Transverse colon (tissue), 3 donors: Measurements from ENCODE around the gene SENP5.

Source experiments
- POLR2A ChIP-seq: fragments of 450-650 bp; IDR thresholded peaks from one replicate; pipeline ENCODE4 v1.6.1; 2016; ENCODE audit warnings: antibody characterized with exemption, mild to moderate bottlenecking, moderate library complexity
- TF ChIP-seq, protein P1 (sequence below), 5 experiments: fragments of 200-600 bp in 3 of 5; fragments of 450-650 bp in 2 of 5; sonication (generic) in 3 of 5; IDR thresholded peaks; 1 replicate in 2 of 5; 2 replicates in 3 of 5; pipeline ENCODE4 v1.5.1; 2016 to 2017; ENCODE audit warnings: antibody characterized with exemption in 5 of 5, inconsistent platforms in 3 of 5, mild to moderate bottlenecking in 2 of 5, moderate library complexity in 1 of 5

DNA sequence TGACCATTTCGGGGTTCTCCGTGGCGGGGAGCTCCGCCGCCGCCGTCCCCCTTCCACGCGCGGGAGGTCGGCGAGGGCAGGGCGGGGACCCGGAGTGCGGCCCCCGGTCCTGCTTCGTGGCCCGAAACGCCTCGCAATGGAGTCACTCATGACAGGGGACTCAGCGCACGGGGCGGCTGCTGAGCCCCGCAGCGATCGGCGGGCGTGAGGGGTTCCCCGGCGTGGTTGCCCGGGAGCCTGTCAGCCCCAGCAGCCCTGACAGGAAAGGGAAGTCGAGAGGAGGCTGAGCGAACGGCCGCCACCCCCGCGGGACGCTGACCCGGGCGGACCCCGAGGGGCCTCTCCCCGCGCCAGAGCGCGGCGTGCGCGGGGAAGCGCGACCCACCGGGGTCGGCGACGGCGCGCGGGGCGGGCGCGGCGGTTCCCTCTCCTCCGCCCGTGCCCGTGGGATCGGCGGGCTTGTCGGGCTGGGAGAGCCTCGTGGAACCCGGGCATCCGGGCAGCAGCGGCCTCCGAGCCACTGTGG is 101.5 kb downstream of the SENP5 start:
- TF ChIP-seq POLR2A: no peak
- TF ChIP-seq, protein P1, sequence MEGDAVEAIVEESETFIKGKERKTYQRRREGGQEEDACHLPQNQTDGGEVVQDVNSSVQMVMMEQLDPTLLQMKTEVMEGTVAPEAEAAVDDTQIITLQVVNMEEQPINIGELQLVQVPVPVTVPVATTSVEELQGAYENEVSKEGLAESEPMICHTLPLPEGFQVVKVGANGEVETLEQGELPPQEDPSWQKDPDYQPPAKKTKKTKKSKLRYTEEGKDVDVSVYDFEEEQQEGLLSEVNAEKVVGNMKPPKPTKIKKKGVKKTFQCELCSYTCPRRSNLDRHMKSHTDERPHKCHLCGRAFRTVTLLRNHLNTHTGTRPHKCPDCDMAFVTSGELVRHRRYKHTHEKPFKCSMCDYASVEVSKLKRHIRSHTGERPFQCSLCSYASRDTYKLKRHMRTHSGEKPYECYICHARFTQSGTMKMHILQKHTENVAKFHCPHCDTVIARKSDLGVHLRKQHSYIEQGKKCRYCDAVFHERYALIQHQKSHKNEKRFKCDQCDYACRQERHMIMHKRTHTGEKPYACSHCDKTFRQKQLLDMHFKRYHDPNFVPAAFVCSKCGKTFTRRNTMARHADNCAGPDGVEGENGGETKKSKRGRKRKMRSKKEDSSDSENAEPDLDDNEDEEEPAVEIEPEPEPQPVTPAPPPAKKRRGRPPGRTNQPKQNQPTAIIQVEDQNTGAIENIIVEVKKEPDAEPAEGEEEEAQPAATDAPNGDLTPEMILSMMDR (IDR thresholded peaks at IDR 0.05): no peak
